C4-2B (cell line): ENCODE data around the gene PREB.

ENCODE experiments used
- ZFX ChIP-seq: fragments of 450-650 bp; IDR thresholded peaks from 2 replicates; pipeline ENCODE4 v1.6.1; 2017
- TF ChIP-seq, protein P1 (sequence below): fragments of 450-650 bp; conservative IDR thresholded peaks from 2 replicates; pipeline ENCODE4 v1.5.1; 2017; ENCODE audit warnings: mild to moderate bottlenecking

- TF ChIP-seq, protein P1, sequence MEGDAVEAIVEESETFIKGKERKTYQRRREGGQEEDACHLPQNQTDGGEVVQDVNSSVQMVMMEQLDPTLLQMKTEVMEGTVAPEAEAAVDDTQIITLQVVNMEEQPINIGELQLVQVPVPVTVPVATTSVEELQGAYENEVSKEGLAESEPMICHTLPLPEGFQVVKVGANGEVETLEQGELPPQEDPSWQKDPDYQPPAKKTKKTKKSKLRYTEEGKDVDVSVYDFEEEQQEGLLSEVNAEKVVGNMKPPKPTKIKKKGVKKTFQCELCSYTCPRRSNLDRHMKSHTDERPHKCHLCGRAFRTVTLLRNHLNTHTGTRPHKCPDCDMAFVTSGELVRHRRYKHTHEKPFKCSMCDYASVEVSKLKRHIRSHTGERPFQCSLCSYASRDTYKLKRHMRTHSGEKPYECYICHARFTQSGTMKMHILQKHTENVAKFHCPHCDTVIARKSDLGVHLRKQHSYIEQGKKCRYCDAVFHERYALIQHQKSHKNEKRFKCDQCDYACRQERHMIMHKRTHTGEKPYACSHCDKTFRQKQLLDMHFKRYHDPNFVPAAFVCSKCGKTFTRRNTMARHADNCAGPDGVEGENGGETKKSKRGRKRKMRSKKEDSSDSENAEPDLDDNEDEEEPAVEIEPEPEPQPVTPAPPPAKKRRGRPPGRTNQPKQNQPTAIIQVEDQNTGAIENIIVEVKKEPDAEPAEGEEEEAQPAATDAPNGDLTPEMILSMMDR, result no peak
- TF ChIP-seq ZFX, result no peak
These were observed 24.8 kb upstream of the PREB start for GRCh38 chr2:27159271-27159670.
